Ovary (tissue), 9 donors: ENCODE measurements around the gene ANKRD35. TPM values are rescaled to one million over a fixed set of nuclear protein-coding genes. Genes with fewer than 3 reads are reported as not detected.
A peak's percentile ranks its signal among the peaks of the same experiment; 100 is the strongest.

Source experiments
- DNase-seq, 5 donors: peaks; one replicate each; pipeline ENCODE4 v3.0.0-alpha.2; 2019 to 2020
- H3K27ac ChIP-seq, 2 donors: fragments of 200-600 bp; one replicate each; pipeline versions ENCODE4 v1.5.1 to v1.8.0; 2019 to 2022
- H3K27me3 ChIP-seq: fragments of 200-600 bp; one replicate; pipeline ENCODE4 v1.8.0; 2022
- H3K36me3 ChIP-seq: fragments of 200-600 bp; sonication (generic); one replicate; pipeline ENCODE4 v1.5.1; 2019
- H3K4me1 ChIP-seq: one replicate; pipeline ENCODE4 v1.8.1; 2013; ENCODE audit warnings: mild to moderate bottlenecking, moderate library complexity; ENCODE audit not compliant: insufficient read depth
- H3K4me3 ChIP-seq: fragments of 200-600 bp; sonication (generic); one replicate; pipeline ENCODE4 v1.5.1; 2017
- H3K9me3 ChIP-seq, 2 donors: fragments of 200-600 bp in 1 of 2; sonication (generic) in 1 of 2; one replicate each; pipeline versions ENCODE4 v1.5.1 to v1.8.1; 2013 to 2019; ENCODE audit warnings: mild to moderate bottlenecking in 1 of 2, moderate library complexity in 1 of 2
- EP300 ChIP-seq: sonication (generic); formaldehyde crosslinking; IDR thresholded peaks from one replicate; pipeline ENCODE4 v1.6.1; 2017; ENCODE audit warnings: antibody characterized with exemption
- POLR2A ChIP-seq: fragments of 450-650 bp; IDR thresholded peaks from one replicate; pipeline ENCODE4 v1.6.1; 2017; ENCODE audit warnings: antibody characterized with exemption, mild to moderate bottlenecking, moderate library complexity
- WGBS, 3 donors: extraction: QIAGEN DNeasy Blood & Tissue Kit in 1 of 3; methylation state at CpG; one replicate each; pipeline versions ENCODE4 v1.1.5 to v1.1.7; 2013 to 2017; 5-methylcytosine and 5-hydroxymethylcytosine counted together
- intact Hi-C, 4 donors: fragments of 100-400 bp; cut with DNase I; formaldehyde crosslinking; loops; one replicate each; pipeline versions ENCODE4 v1.11.0 to v1.15.1; 2022 to 2023
- polyA plus RNA-seq, 2 donors: library from polyadenylated mRNA; stranded (reverse); fragments of 200-250 nt in 1 of 2; fragments of 350-450 nt in 1 of 2; fragmentation: Illumina TruSeq in 1 of 2; extraction: RNeasy Lipid Tissue Mini Kit (QIAGEN cat#74804) in 1 of 2; gene quantifications; one replicate each; pipeline ENCODE4 v1.2.3, GENCODE V29; 2013 to 2014
- total RNA-seq, 7 donors: library from RNA; depleted of rRNA in 2 of 7; stranded (reverse); fragments of >200 nt in 2 of 7; fragmentation: NEBNext Ultra II Directional in 3 of 7; extraction: Animal tissue kit (Norgen Biotek cat#: 25700) in 3 of 7; gene quantifications; one replicate each; pipeline versions ENCODE4 v1.1.0 to v1.2.4, GENCODE V29; 2016 to 2023
- TF ChIP-seq, protein P1 (sequence below), 3 donors: fragments of 450-650 bp in 2 of 3; fragments of 200-600 bp in 1 of 3; IDR thresholded peaks; one replicate each; pipeline versions ENCODE4 v1.5.1 to v1.8.0; 2016 to 2022; ENCODE audit warnings: antibody characterized with exemption in 3 of 3, mild to moderate bottlenecking in 1 of 3
- donor health status: DM: no; HTN: no; CAD: no; lungs with moderate emphysema.
- donor health status: DM: no; HTN: no; CAD: no.
- donor health status: Bipolar disorder and iron deficiency.
- donor health status: DM: yes; HTN: yes; CAD: no.
- donor health status: DM: no; HTN: no; CAD: no.
- donor health status: DM: yes; HTN: yes; CAD: no.

Gene ANKRD35
- total and polyA plus RNA-seq, 9 donors = 2.1 to 6.5 (median 2.8) TPM

DNA sequence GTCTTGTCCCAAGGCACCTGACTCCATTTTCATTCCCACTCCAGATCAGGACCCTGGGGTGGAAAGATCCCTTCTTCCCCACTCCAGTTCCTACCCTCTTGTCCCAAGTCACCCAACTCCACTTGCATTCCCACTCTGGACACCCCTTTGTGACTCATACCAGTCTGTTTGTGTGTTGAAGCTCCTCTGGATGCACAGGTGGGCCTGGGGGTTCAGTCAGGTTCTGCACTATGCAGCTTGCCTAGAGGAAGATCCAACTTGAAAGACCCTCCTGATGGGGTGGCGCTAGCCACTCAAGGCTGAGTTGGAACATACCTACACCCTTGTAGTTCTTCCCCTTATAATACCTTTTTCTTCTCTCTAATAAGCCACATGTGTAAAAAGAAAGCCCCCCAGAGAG, 9.8 kb upstream of the ANKRD35 start:
- Histone ChIP-seq H3K27me3 (no peaks in the 10 kb centered on the region), H3K4me1 (peaks cover 8% of the 10 kb centered on the region), H3K4me3 (no peak overlapping the region), H3K27ac (no peak overlapping the region), H3K36me3 (no peaks in the 10 kb centered on the region), H3K9me3 (no peaks in the 10 kb centered on the region)
- 96 to 100% (median 98%) methylated on average over 1 of the region's 1 CpG for WGBS, 3 donors
- DNase-seq = no peak
- intact Hi-C loops = loop anchor here in 2 of 4 donors (2.0 to 10.0 kb wide), 2 partner anchors 13 to 109 kb away; no protein-coding TSS in a partner anchor
- TF ChIP-seq, protein P1, sequence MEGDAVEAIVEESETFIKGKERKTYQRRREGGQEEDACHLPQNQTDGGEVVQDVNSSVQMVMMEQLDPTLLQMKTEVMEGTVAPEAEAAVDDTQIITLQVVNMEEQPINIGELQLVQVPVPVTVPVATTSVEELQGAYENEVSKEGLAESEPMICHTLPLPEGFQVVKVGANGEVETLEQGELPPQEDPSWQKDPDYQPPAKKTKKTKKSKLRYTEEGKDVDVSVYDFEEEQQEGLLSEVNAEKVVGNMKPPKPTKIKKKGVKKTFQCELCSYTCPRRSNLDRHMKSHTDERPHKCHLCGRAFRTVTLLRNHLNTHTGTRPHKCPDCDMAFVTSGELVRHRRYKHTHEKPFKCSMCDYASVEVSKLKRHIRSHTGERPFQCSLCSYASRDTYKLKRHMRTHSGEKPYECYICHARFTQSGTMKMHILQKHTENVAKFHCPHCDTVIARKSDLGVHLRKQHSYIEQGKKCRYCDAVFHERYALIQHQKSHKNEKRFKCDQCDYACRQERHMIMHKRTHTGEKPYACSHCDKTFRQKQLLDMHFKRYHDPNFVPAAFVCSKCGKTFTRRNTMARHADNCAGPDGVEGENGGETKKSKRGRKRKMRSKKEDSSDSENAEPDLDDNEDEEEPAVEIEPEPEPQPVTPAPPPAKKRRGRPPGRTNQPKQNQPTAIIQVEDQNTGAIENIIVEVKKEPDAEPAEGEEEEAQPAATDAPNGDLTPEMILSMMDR (IDR thresholded peaks at IDR 0.05) = no peak
- TF ChIP-seq POLR2A = no peak
- no peak for TF ChIP-seq EP300

DNA sequence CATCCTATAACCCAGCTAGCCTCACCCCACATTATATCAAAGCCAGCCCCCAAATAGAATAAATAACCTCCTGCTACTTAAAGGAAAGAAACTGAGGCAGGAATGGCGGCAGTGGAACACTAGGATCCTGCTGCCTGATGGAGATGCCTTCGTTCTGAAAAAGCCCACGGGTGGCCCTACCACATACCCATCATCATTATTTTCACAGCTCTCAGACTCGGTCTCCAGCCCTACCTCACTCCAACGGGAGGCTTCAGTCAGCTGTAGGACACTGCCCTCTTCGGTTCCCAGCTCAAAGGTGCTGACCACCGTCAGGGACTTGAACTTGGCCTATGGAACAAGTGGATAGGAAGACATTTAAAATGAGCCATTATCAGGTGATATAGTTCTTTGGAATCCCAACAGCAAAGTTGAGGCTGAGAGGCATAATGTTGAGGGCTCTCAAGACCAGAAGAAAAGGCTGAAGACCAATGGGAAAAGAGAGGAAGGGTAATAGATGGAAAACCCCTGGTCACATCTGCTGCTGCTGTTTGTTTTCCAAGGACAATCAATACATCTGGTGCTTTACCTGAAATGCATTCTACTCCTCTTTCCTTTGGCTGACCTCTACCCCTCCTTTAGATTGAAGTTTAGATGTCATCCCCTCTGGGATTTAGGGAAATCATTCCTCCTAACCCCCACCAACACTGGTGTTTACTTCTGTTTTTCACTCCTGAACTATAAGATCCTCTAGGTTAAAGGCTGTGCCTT, 7.8 kb upstream of the ANKRD35 start:
- Histone ChIP-seq H3K4me3 (no peak overlapping the region), H3K36me3 (no peaks in the 10 kb centered on the region), H3K27me3 (no peaks in the 10 kb centered on the region), H3K27ac (peak overlapping the region in 1 of 2 donors; percentile 82), H3K4me1 (peaks cover 8% of the 10 kb centered on the region), H3K9me3 (no peaks in the 10 kb centered on the region)
- TF ChIP-seq, protein P1 (IDR thresholded peaks at IDR 0.05) = no peak
- TF ChIP-seq EP300 (no peak), POLR2A (no peak)
- intact Hi-C loops = loop anchor here in 2 of 4 donors (2.0 to 10.0 kb wide), 2 partner anchors 15 to 111 kb away; no protein-coding TSS in a partner anchor
- whole genome bisulfite sequencing, 3 donors = 85 to 89% (median 85%) methylated on average over 7 of the region's 7 CpGs
- no peak for DNase-seq

DNA sequence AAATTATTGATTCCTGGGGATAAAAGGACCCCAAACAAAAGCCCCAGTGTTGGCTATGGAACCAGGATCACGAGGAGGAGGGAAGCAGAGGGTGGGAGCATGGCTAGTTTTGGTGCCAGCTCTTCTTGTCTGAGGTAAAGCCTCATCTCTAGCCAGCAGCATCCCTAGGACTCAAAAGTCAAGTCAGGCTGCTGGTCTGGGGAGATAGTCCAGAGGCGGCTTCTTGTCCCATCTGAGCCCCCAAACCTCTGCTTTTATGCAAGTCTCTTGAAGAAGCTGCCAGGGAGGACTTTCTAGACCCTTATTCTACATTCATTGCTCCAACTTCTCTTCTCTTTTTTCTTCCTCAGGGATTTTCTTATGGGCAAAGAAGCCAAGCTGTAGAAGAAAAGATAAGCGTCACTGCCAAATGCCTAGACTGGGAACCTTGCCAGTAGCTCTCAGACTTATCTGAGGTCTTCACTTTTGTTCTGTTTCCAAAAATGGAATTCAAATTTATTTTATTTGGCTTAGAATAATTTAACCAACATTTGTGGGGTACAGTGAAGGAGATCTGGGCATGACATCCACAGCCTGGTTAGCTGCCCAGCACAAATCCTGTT, 6.9 kb upstream of the ANKRD35 start:
- no peak overlapping the region for H3K4me3 ChIP-seq
- 24 to 28% (median 27%) methylated on average over 3 of the region's 3 CpGs for WGBS, 3 donors
- peak in 3 of 5 donors; percentile 47 to 59 (median 53) for DNase-seq
- peaks cover 8% of the 10 kb centered on the region for H3K4me1 ChIP-seq
- peak overlapping the region; percentile 78 to 82 for H3K27ac ChIP-seq
- intact Hi-C loops = loop anchor here in 1 of 4 donors (10.0 kb wide), 1 partner anchor 112 kb away; no protein-coding TSS in a partner anchor
- no peak for TF ChIP-seq EP300
- TF ChIP-seq, protein P1 (IDR thresholded peaks at IDR 0.05) = no peak
- TF ChIP-seq POLR2A = no peak
- no peaks in the 10 kb centered on the region for H3K27me3 ChIP-seq
- H3K9me3 ChIP-seq = no peaks in the 10 kb centered on the region
- H3K36me3 ChIP-seq = no peaks in the 10 kb centered on the region

DNA sequence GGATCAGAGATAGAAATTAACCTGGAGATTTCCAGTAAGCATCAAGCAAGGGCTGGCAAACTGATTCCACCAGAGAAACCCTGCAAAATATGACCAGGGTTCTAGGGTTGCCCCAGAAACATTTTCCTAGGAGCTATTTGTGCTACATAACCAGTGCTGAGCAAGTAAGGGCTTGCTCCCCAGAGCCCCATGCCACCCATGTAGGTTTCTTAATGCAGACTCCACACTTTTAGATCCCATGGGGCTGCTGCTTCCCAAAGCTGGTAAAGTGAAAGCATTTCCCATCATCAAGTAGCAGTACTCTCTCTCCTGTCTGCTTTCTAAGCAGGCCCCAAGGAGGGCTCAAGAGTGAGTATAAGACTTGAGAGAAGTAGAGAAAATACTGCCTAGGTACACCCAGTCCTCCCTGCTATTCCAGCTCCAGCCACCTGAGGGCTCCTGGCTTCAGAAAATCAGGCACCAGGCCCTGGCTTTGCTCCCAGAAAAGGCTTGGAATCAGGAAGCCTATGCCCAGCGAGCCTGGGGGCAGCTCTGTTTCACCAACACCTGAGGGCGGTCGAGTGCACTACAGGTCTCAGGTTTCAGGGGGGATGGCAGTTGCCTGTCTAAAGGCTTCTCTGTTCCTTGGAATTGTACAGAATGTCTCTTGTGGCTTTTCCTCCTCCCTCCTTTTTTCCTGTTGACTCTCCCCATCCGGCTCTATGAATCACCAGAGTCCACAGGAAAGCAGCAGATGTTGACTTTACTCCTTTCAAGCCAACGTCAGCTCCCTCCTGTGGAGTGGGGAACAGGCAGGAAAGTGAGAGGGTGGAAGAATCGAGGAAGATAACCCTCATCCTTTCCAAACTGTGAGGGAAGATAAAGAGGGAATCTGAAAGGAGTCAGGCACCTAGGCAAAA, 6.2 kb upstream of the ANKRD35 start:
- TF ChIP-seq POLR2A (peak; percentile 9), EP300 (no peak)
- TF ChIP-seq, protein P1 (IDR thresholded peaks at IDR 0.05) = peak; percentile 92 to 98 (median 94)
- H3K4me1 ChIP-seq = peaks cover 8% of the 10 kb centered on the region
- no peaks in the 10 kb centered on the region for H3K36me3 ChIP-seq
- H3K4me3 ChIP-seq = no peak overlapping the region
- DNase-seq = peak; percentile 95 to 97 (median 96)
- H3K27me3 ChIP-seq = no peaks in the 10 kb centered on the region
- intact Hi-C loops = loop anchor here in 1 of 4 donors (10.0 kb wide), 1 partner anchor 113 kb away; no protein-coding TSS in a partner anchor
- H3K9me3 ChIP-seq = no peaks in the 10 kb centered on the region
- H3K27ac ChIP-seq = peak overlapping the region; percentile 78 to 82
- 1 to 4% (median 2%) methylated on average over 6 of the region's 6 CpGs for WGBS, 3 donors
